ENCODE results near the gene GPI.

GRCh38 chr19:34416021-34416545, 51.1 kb downstream of the GPI start:
- TF ChIP-seq CTCF (IDR thresholded peaks at IDR 0.05) (no peak), REST (IDR thresholded peaks at IDR 0.05; ENCODE audit: insufficient read depth in 1 of 2, low read depth in 2 of 2, low read length in 1 of 2) (no peak), SIN3A (IDR thresholded peaks at IDR 0.05; ENCODE audit: borderline replicate concordance, insufficient read depth, low read depth, low read length) (no peak), POLR2AphosphoS5 (IDR thresholded peaks at IDR 0.05; ENCODE audit: low read depth, low read length) (no peak)

Measured in Panc1 (cell line).